IPS-18a (cell line): ENCODE measurements around the gene DDRGK1.

ENCODE experiments used
- H3K27ac ChIP-seq: one replicate; pipeline ENCODE4 v1.5.1; 2013; ENCODE audit warnings: low read length
- H3K27me3 ChIP-seq: one replicate; pipeline ENCODE4 v1.6.1; 2013; ENCODE audit warnings: mild to moderate bottlenecking, low read length; ENCODE audit not compliant: control insufficient read depth, insufficient read depth
- H3K36me3 ChIP-seq: one replicate; pipeline ENCODE4 v1.6.1; 2013; ENCODE audit warnings: low read depth, low read length; ENCODE audit not compliant: control insufficient read depth
- H3K4me1 ChIP-seq: one replicate; pipeline ENCODE4 v1.6.1; 2013; ENCODE audit warnings: low read depth, low read length; ENCODE audit not compliant: control insufficient read depth
- H3K4me3 ChIP-seq: one replicate; pipeline ENCODE4 v1.5.1; 2013; ENCODE audit warnings: low read length
- H3K9ac ChIP-seq: one replicate; pipeline ENCODE4 v1.6.1; 2013; ENCODE audit warnings: mild to moderate bottlenecking, low read length, moderate library complexity
- H3K9me3 ChIP-seq: one replicate; pipeline ENCODE4 v1.6.1; 2013; ENCODE audit warnings: low read depth, low read length; ENCODE audit not compliant: control insufficient read depth

The DDRGK1 gene

DNA sequence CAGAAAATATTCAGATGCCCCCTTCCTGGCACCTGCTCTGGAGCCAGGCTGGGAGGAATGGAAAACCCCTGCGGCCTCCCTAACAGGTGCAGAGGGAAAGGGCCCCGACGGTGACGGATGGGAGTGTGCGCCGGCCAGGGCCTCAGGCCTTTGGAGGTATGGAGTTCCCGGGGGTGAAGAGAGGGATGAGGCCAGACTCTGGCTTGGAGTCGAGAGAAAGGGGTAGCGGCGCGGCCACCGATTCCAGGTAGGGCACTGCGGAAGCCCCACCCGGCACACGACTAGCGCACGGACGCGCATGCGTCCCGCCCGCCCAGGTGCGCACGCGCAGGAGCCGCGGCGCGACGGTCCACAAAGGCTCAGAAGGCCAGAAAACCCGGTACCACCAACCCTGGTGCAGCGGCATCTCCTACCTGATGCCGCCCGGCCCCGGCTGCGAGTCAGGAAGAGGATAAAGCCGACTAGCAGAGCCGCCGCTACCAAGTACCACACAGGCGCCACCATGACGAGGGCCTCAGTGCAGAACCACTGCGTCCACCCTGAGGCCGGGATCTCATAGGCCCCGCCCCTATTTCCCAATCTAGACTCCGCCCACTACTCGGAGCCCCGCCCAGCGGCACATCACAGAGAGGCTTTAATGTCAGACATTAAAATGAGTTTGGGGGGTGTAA is at the start of gene DDRGK1:
DDRGK1 (minus strand) TSS at position 559 of the 671 bp plus-strand sequence; CDS start at position 504, 55 bp downstream.
- Histone ChIP-seq H3K4me3 (peak within 1 kb of the TSS; percentile 95), H3K4me1 (no peaks in the 10 kb centered on the region), H3K36me3 (peaks cover 18% of the 10 kb centered on the region), H3K27me3 (no peaks in the 10 kb centered on the region), H3K9ac (peak within 1 kb of the TSS; percentile 86), H3K27ac (peak within 1 kb of the TSS; percentile 81), H3K9me3 (no peaks in the 10 kb centered on the region)

DNA sequence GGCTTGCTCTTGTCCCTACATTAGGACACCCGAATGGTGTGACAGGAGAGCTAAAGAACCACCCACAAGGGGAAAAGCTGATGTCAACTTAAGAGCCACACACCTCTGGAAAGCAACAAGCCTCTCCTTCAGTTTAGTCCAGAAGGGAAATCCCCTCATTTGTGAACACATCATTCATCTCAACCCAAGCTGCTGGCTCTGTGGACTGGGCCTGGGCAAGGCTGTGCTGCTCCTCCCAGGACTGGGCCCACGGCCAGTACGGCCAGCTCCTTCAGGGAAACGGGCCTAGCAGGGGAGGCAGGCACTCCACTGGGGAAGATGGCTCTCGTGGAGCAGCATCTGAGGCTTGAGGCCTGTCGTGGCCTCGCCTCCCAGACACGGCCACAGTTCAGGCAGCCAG is 47.3 kb upstream of the DDRGK1 start:
- H3K4me3 ChIP-seq = no peak overlapping the region
- no peaks in the 10 kb centered on the region for H3K9me3 ChIP-seq
- peaks cover 30% of the 10 kb centered on the region for H3K27me3 ChIP-seq
- peaks cover 8% of the 10 kb centered on the region for H3K4me1 ChIP-seq
- no peak overlapping the region for H3K27ac ChIP-seq
- H3K9ac ChIP-seq = no peak overlapping the region
- no peaks in the 10 kb centered on the region for H3K36me3 ChIP-seq

DNA sequence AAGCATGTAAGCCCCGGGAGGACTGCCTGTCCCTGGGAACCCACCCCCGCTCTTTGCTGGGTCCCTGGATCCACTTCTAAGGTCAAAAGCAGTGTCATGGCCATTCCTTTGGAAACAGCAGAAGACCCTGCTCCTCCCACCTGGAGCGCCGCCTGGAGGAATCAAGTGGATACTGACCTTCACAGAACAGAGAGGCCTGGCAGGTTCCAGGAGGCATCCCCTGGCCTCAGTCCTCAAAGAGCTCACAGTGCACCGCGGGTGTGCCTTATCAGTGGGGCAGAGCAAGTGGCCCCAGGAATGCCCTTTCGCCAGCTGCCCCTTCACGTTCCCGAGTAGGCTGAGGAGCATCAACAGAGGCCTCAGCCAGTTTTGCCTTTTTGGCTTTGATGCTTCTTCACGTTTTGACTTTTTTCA is 45.6 kb upstream of the DDRGK1 start:
- Histone ChIP-seq H3K9me3 (no peaks in the 10 kb centered on the region), H3K4me3 (no peak overlapping the region), H3K36me3 (no peaks in the 10 kb centered on the region), H3K9ac (no peak overlapping the region), H3K27me3 (peaks cover 30% of the 10 kb centered on the region), H3K27ac (no peak overlapping the region), H3K4me1 (peaks cover 8% of the 10 kb centered on the region)

DNA sequence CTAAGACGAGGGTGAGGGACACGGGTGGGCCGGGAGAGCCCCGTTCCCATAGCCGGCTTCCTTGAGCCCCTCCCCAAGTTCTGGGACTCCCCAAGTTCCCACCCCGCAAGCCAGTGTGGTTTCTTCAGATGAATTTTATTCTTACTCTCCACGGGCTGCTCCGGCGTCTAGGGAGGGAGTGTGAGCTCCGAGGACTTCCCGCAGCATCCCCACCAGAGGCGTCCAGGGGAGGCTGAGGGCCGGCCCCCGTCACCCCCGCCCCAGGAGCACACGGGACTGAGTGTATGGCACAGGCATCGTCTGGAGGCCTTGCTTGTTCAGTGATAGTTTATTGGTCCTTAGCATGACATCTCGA is 44.5 kb upstream of the DDRGK1 start:
- Histone ChIP-seq H3K4me1 (peaks cover 8% of the 10 kb centered on the region), H3K27me3 (peaks cover 30% of the 10 kb centered on the region), H3K4me3 (peak overlapping the region; percentile 59), H3K27ac (no peak overlapping the region), H3K9me3 (no peaks in the 10 kb centered on the region), H3K9ac (no peak overlapping the region), H3K36me3 (no peaks in the 10 kb centered on the region)

DNA sequence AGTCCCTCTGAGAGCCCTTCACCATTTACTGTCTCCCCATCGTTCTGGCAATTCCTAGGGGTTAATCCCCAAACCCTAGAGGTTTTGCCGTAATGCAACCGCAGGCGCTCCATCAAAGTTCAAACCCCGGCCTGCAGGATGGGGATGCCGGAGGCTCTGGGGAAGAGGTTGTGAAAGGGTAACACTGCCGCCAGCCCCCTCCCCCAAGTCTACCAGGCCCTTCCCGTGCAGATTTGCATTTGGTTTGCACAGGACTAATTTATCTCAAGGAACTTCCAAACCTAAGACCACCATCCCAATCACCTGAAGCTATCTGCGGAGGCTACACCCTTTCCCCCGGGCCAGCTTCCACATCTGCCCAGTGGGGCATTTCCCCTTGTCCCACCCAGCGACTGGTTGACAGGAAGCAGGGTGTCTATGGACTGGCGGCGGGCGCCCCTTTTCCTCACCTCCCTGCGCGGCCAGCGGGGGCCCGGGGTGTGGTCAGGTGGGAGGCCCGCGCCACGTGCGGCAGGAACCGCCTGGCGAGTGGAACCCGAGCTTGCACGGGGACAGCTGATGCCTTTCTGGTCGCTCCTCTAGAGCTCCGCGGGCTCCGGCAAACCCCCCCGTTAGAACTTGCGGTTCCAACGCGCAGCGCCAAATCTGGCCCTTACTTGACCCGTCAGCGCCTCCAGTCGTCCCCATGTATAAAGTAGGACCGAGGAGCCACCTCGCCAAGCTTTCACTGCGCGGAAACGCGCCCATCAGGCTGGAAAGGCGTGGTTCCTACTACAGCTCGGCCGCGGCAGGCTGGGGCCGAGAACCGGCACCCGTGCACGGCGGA is 43.9 kb upstream of the DDRGK1 start:
- H3K9ac ChIP-seq = no peak overlapping the region
- peaks cover 8% of the 10 kb centered on the region for H3K4me1 ChIP-seq
- no peaks in the 10 kb centered on the region for H3K36me3 ChIP-seq
- no peak overlapping the region for H3K27ac ChIP-seq
- H3K9me3 ChIP-seq = no peaks in the 10 kb centered on the region
- H3K27me3 ChIP-seq = peaks cover 30% of the 10 kb centered on the region
- H3K4me3 ChIP-seq = peak overlapping the region; percentile 59

DNA sequence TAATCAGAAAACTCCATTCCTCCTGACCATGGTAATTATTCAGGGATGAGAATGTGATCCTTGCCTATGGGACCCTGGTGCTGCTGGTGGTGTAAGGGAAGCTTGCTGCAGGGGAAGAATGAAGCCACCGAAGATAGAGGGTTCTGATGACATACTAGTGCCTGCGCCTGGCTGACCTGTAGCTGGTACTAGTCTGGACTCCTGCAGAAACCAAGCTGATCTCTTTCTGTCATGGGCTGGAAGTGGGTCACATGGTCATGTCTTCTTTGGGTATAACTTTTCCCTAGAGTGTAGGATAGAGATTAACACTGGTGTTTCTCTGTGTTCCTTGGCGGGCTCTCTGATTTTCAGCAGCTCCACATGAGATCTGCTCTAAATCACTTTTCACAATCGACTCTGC is 43.2 kb upstream of the DDRGK1 start:
- H3K9ac ChIP-seq = no peak overlapping the region
- H3K27ac ChIP-seq = no peak overlapping the region
- peaks cover 8% of the 10 kb centered on the region for H3K4me1 ChIP-seq
- H3K27me3 ChIP-seq = peaks cover 30% of the 10 kb centered on the region
- H3K9me3 ChIP-seq = no peaks in the 10 kb centered on the region
- H3K4me3 ChIP-seq = no peak overlapping the region
- H3K36me3 ChIP-seq = no peaks in the 10 kb centered on the region

DNA sequence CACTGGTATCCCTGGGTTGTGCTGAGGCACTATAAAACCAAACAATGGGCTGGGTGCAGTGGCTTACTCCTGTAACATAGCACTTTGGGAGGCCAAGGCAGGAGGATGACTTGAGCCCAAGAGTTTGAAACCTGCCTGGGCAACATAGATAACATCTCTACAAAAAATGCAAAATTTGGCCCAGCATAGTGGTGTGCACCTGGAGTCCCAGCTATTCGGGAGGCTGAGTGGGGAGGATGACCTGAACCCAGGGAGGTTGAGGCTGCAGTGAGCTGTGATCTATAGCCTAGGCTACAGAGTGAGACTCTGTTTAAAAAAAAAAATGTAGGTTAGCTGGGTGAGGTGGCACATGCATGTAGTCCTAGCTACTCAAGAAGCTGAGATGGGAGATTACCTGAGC is 42.2 kb upstream of the DDRGK1 start:
- Histone ChIP-seq H3K36me3 (no peaks in the 10 kb centered on the region), H3K4me3 (no peak overlapping the region), H3K27ac (no peak overlapping the region), H3K4me1 (peaks cover 8% of the 10 kb centered on the region), H3K27me3 (peaks cover 37% of the 10 kb centered on the region), H3K9me3 (no peaks in the 10 kb centered on the region), H3K9ac (no peak overlapping the region)

DNA sequence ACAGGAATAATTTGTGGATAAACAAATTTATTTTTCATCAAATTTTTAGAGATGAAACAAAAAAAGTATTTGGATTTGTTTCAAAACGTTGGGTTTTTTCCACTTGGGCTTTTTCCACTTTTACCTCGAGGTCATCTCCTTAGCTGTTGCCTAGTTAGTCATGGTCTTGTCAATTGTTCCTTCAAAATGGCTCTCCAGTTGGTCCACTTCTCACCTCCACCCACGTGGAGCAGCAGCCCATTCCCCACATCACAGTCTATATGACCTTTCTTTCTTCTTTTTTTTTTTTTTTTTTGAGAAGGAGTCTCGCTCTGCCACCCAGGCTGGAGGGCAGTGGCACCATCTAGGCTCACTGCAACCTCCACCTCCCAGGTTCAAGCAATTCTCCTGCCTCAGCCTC is 41.2 kb upstream of the DDRGK1 start:
- Histone ChIP-seq H3K9me3 (no peaks in the 10 kb centered on the region), H3K36me3 (no peaks in the 10 kb centered on the region), H3K27me3 (peaks cover 46% of the 10 kb centered on the region), H3K27ac (no peak overlapping the region), H3K4me3 (no peak overlapping the region), H3K9ac (no peak overlapping the region), H3K4me1 (peaks cover 8% of the 10 kb centered on the region)

DNA sequence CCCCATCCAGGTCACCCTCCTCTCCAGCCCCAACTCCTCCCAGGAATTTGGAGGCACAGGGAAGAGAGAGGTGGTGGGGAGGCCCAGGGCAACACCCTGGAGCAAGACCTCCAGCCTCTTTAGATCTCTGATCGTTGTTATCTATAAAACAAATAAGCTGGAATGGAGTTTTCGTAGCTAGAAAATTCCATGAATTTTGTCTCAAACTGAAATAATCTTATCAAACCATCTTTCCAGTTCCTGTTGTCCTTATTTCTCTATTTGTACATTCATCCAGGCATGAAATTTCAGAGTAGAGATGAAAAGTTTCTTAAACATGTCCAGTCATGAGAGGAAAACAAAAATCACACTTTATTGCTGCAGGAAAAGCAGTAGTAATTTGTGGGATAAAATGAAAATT is 40.7 kb upstream of the DDRGK1 start:
- Histone ChIP-seq H3K36me3 (no peaks in the 10 kb centered on the region), H3K9me3 (no peaks in the 10 kb centered on the region), H3K27me3 (peaks cover 52% of the 10 kb centered on the region), H3K4me1 (peaks cover 8% of the 10 kb centered on the region), H3K27ac (no peak overlapping the region), H3K9ac (no peak overlapping the region), H3K4me3 (no peak overlapping the region)

DNA sequence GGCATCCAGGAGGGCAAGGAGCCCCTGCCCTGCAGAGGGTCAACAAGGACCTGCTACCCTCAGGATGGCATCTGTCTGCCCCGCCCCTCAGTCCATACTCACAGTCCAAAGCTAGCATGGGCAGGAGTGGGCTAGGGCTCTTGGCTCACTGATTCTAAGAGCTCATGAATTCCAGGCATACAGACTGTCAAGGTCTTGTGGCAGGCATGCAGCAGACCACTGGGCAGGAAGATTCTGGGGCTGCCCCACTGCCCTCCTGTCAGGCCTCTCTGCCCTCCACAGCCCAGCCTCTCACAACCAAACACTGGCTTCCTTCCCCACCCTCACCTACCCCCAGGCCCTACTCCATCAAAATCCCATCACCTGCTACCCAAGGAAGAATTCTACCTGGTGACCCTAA is 40.1 kb upstream of the DDRGK1 start:
- peaks cover 53% of the 10 kb centered on the region for H3K27me3 ChIP-seq
- no peak overlapping the region for H3K27ac ChIP-seq
- no peaks in the 10 kb centered on the region for H3K9me3 ChIP-seq

DNA sequence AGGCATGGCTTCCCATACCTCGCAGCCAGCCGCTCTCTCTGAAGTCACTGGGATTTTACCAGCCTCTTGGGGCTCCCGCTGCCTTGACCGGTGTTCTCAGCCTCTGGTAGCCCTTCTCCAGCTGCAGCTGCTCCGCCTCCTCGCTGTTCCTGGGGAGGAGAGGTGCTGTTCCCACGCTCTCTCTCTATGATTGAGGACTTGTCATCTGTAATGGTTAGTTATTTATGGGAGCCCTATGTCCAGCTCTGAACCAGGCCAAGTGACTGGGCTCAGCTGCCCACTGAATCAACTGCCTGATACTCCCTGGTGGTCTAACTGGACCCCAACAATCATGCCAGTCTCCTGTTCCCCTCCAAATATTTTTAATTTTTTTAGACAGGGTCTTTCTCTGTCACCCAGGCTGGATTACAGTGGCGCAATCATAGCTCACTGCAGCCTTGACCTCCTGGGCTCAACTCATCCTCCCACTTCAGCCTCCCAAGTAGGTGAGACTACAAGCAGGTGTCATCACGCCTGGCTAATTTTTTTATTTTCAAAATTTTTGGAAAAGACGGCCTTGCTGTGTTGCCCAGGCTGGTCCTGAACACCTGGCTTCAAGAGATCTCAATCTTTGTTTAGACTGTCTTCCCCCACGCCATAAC is 39.4 kb upstream of the DDRGK1 start:
- Histone ChIP-seq H3K9me3 (no peaks in the 10 kb centered on the region), H3K9ac (no peak overlapping the region), H3K27me3 (peaks cover 53% of the 10 kb centered on the region), H3K4me3 (no peak overlapping the region), H3K4me1 (peaks cover 8% of the 10 kb centered on the region), H3K36me3 (no peaks in the 10 kb centered on the region), H3K27ac (no peak overlapping the region)

More for the DNA sequence above, 40.1 kb upstream of the DDRGK1 start:
- no peaks in the 10 kb centered on the region for H3K36me3 ChIP-seq
- H3K9ac ChIP-seq = no peak overlapping the region
- peaks cover 8% of the 10 kb centered on the region for H3K4me1 ChIP-seq
- no peak overlapping the region for H3K4me3 ChIP-seq
